HTR-8/SVneo (cell line): ENCODE data around the gene PBRM1.

Experiments
- DNase-seq: peaks from one replicate; pipeline ENCODE4 v3.0.0; 2011; ENCODE audit warnings: low spot score, mixed read lengths; ENCODE audit not compliant: insufficient read length
- FAIRE-seq: peaks from 2 replicates; lab custom pipeline; 2011; peaks lifted over from hg19 to GRCh38; lab: Jason Lieb, UNC

PBRM1 gene

GRCh38 chr3:52705438-52705687 is 19.6 kb upstream of the PBRM1 start:
- no peak for FAIRE-seq

GRCh38 chr3:52704611-52705437 is 19.1 kb upstream of the PBRM1 start:
- DNase-seq (peak; percentile 21), FAIRE-seq (no peak)

More at GRCh38 chr3:52705438-52705687, 19.6 kb upstream of the PBRM1 start:
- DNase-seq = no peak

- DNase-seq (no peak), FAIRE-seq (no peak)
These were observed 17.6 kb upstream of the PBRM1 start for GRCh38 chr3:52703341-52703740.

- FAIRE-seq (no peak), DNase-seq (no peak)
These were observed 11.9 kb upstream of the PBRM1 start for GRCh38 chr3:52697632-52697965.

GRCh38 chr3:52696830-52697631 is 11.3 kb upstream of the PBRM1 start:
- FAIRE-seq (no peak), DNase-seq (no peak)

GRCh38 chr3:52695798-52696671 is 10.3 kb upstream of the PBRM1 start:
- FAIRE-seq (no peak), DNase-seq (no peak)

- DNase-seq (no peak), FAIRE-seq (peak; percentile 4)
These were observed 8.9 kb upstream of the PBRM1 start for GRCh38 chr3:52694528-52695189.

- FAIRE-seq (no peak), DNase-seq (no peak)
These were observed 7.4 kb upstream of the PBRM1 start for GRCh38 chr3:52693071-52693470.

GRCh38 chr3:52690560-52690959 is 4.8 kb upstream of the PBRM1 start:
- no peak for FAIRE-seq

GRCh38 chr3:52689151-52689550 is 3.4 kb upstream of the PBRM1 start:
- DNase-seq (no peak), FAIRE-seq (no peak)

More at GRCh38 chr3:52690560-52690959, 4.8 kb upstream of the PBRM1 start:
- no peak for DNase-seq

- no peak for FAIRE-seq
- DNase-seq = no peak
These were observed 2.6 kb upstream of the PBRM1 start for GRCh38 chr3:52688266-52688665.

- no peak for FAIRE-seq
- peak; percentile 79 for DNase-seq
These were observed 416 bp downstream of the PBRM1 start for GRCh38 chr3:52685285-52685708.

- DNase-seq (no peak), FAIRE-seq (no peak)
These were observed 1.5 kb downstream of the PBRM1 start for GRCh38 chr3:52684184-52684583.

- FAIRE-seq (no peak), DNase-seq (no peak)
These were observed 2.1 kb downstream of the PBRM1 start for GRCh38 chr3:52683611-52684010.

GRCh38 chr3:52682016-52682415 is 3.7 kb downstream of the PBRM1 start:
- peak; percentile 50 for DNase-seq
- FAIRE-seq = peak; percentile 67

GRCh38 chr3:52681596-52681995 is 4.1 kb downstream of the PBRM1 start:
- DNase-seq (no peak), FAIRE-seq (no peak)

- DNase-seq = no peak
- no peak for FAIRE-seq
These were observed 5.9 kb downstream of the PBRM1 start for GRCh38 chr3:52679811-52680210.

GRCh38 chr3:52679199-52679538 is 6.5 kb downstream of the PBRM1 start:
- DNase-seq (no peak), FAIRE-seq (no peak)

GRCh38 chr3:52678265-52679198 is 7.2 kb downstream of the PBRM1 start:
- no peak for FAIRE-seq

More at GRCh38 chr3:52678265-52679198, 7.2 kb downstream of the PBRM1 start:
- no peak for DNase-seq
